ENCODE data around the gene CLASP1. TPM values are rescaled to one million over a fixed set of nuclear protein-coding genes. Genes with fewer than 3 reads are reported as not detected.

Gene CLASP1
- total and polyA plus RNA-seq, 4 donors = 7.5 to 50.0 (median 21.9) TPM

- no peaks in the 10 kb centered on the region for H3K9me3 ChIP-seq (ENCODE audit: control insufficient read depth in 4 of 4, low read length in 3 of 4)
- no peak for TF ChIP-seq RAD21 (IDR thresholded peaks at IDR 0.05)
- no peak for TF ChIP-seq HNF4G (IDR thresholded peaks at IDR 0.05)
- no peak for TF ChIP-seq CTCF (IDR thresholded peaks at IDR 0.05; ENCODE audit: low read depth, low read length, missing input control)
- TF ChIP-seq FOXA1 (IDR thresholded peaks at IDR 0.05) = no peak
- no peak for TF ChIP-seq GABPA (IDR thresholded peaks at IDR 0.05 in 1 of 2, conservative IDR thresholded peaks at IDR 0.05 in 1 of 2)
- TF ChIP-seq REST (IDR thresholded peaks at IDR 0.05) = no peak
- TF ChIP-seq RXRA (IDR thresholded peaks at IDR 0.05) = no peak
- no peak for TF ChIP-seq HNF4A (conservative IDR thresholded peaks at IDR 0.05)
- TF ChIP-seq ZBTB33 (IDR thresholded peaks at IDR 0.05) = no peak
- TF ChIP-seq YY1 (IDR thresholded peaks at IDR 0.05) = no peak
- no peak for TF ChIP-seq TAF1 (conservative IDR thresholded peaks at IDR 0.05)
- no peak for TF ChIP-seq NR2F2 (IDR thresholded peaks at IDR 0.05)
- TF ChIP-seq FOXA2 (IDR thresholded peaks at IDR 0.05) = no peak
- no peak for TF ChIP-seq MAX (IDR thresholded peaks at IDR 0.05)
- TF ChIP-seq JUND (IDR thresholded peaks at IDR 0.05) = no peak
- TF ChIP-seq ATF3 (IDR thresholded peaks at IDR 0.05) = no peak
- no peak for TF ChIP-seq SP1 (IDR thresholded peaks at IDR 0.05)
- no peak for TF ChIP-seq EGR1 (IDR thresholded peaks at IDR 0.05; ENCODE audit: low read depth in 2 of 2)
- no peak overlapping the region for H3K4me3 ChIP-seq (ENCODE audit: low read depth in 1 of 3, low read length in 3 of 3)
- no peaks in the 10 kb centered on the region for H3K27me3 ChIP-seq (ENCODE audit: control insufficient read depth in 4 of 4, insufficient read depth in 4 of 4, low read length in 3 of 4)
- DNase-seq (ENCODE audit: low spot score) = no peak
- no peaks in the 10 kb centered on the region for H3K36me3 ChIP-seq (ENCODE audit: control insufficient read depth in 4 of 4, insufficient read depth in 3 of 4, low read depth in 1 of 4, low read length in 3 of 4)
- no peak overlapping the region for H3K9ac ChIP-seq (ENCODE audit: low read depth in 1 of 2, low read length in 2 of 2)
- 67% methylated on average over 2 of the region's 2 CpGs for WGBS
- H3K27ac ChIP-seq (ENCODE audit: low read depth in 1 of 2, low read length in 2 of 2) = no peak overlapping the region
- H3K4me1 ChIP-seq (ENCODE audit: control insufficient read depth in 4 of 4, insufficient read depth in 4 of 4, low read length in 3 of 4) = peaks cover 0 to 18% (median 3%) of the 10 kb centered on the region in 4 donors
These were observed 78.6 kb downstream of the CLASP1 start for GRCh38 chr2:121570667-121571055.
